Left ventricle myocardium superior (tissue), 1 donor: ENCODE data around the gene CRACR2B. TPM values are rescaled to one million over a fixed set of nuclear protein-coding genes. Genes with fewer than 3 reads are reported as not detected.

Experiments
- ATAC-seq: fragments of 200-7000 bp; cut with Tn5 transposase; one replicate; pipeline ENCODE4 v1.9.1; 2020; ENCODE audit warnings: mild to moderate bottlenecking, moderate library complexity
- DNase-seq: peaks from one replicate; pipeline ENCODE4 v3.0.0-alpha.2; 2020
- intact Hi-C: fragments of 100-400 bp; cut with micrococcal nuclease; formaldehyde crosslinking; loops from one replicate; pipeline ENCODE4 v1.11.0; 2022
- long read RNA-seq: library from polyadenylated mRNA; unstranded; transcript quantifications from one replicate; pipeline ENCODE4 v2.0.0, GENCODE V29; 2021
- total RNA-seq: library from RNA; stranded (reverse); fragmentation: NEBNext Ultra II Directional; extraction: Animal tissue kit (Norgen Biotek cat#: 25700); gene quantifications from one replicate; pipeline ENCODE4 v1.2.1, GENCODE V29; 2021
- donor health status: DM: no; HTN: yes; CAD: no; lungs with severe emphysema.

Gene CRACR2B
- total RNA-seq = 31.0 TPM
- long read RNA-seq, transcript CRACR2B-202 (9 exons, 1,578 nt) = major isoform, 7 of 105 reads
- long read RNA-seq, partial matches to known transcripts = 11 of 105 reads
- long read RNA-seq, other reads (novel, unspliced or antisense) = 84 of 105 reads

DNA sequence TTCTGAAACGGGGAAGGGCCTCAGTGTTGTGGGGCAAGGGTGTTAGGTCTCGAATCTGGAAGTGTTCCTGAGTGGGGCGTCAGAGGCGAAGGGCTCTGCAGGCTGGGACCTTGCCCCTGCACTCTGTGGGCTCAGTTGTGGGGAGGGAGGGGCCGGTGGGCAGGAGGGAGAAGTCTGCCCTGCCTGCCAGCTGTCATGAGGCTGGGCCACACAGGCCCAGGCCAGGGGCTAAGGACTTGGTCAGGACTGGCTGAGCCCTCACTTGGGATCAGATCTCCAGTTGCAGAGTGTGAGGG, at the start of gene CRACR2B:
Gene CRACR2B (plus strand): TSS at position 23 of the 296 bp plus-strand sequence. CDS start 689 bp downstream, outside the sequence.
- DNase-seq (no peak), ATAC-seq (no peak)
- intact Hi-C loops = no loop called here

DNA sequence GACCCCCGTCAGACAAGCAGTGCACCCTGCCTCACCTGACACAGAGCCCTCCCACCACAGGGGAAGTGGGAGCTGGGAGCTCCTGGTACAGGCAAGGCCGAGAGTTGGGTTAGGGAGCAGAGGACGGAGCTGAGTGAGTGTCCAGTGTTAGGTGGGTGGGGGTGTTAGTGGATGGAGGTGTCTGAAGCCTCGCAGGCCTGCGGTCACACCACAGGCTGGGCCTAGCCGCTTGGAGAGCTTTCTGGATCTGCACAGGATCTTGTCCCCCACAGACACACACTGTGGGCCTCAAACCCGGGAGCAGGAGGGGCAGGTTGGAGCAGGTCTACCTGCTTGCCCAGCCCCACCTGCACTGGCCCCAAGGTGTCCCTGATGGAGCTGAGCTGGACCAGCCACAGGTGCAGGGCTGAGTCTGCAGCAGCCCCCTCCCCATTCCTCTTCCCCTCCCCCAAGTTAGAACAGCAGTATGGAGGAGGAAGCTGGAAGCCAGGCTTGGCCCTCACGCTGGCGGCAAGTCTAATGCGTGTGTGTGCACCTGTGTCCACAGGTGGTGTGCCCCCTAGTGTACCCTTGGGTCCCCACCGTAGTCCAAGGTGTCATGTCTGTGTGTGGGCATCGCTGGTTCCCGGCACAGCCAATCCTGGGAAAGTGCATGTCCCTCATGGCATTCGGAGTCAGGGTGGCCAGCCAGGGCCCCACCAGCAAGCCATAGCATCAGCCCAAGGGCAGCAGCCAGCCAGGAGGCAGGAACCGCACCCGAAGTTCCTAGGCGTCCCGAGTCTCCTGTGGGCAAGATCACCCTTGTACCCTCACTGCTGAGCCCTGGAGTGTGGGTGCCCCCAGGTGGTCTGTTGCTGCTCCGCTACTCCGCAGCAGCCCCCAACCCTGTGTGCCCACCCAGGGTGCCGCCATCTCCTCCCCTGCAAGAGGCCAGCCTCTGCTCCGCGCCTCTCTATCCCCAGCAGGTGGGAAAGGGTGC, 48.5 kb upstream of the CRACR2B start:
- intact Hi-C loops = no loop called here
- ATAC-seq (no peak), DNase-seq (no peak)

DNA sequence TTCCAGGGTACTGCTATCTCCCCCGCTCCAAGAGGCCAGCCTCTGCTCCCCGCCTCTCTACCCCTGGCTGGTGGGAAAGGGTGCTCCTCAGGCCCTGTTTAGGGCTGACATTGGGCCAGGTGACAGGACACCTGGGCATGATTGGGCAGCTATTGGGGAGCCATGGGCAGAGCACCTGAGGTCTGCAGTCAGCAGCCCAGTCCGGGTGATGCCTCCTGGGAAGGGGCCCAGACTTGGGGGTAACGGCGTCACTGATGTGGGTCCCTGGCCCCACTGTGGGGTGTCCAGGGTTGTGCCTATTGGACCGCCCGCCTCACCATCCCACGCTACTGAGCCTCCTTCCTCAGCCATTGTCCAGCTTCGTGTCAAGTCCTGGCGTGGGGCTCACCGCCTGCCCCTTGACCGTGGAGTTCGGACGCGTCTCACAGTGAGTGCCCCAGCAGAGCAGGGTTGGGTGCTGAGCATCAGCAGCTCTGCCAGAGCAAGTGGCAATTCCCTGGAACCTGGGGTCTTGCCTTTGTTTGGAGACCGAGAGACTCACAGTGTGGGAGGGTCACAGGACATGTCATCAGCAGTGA, 47.7 kb upstream of the CRACR2B start:
- DNase-seq (no peak), ATAC-seq (no peak)
- intact Hi-C loops = no loop called here

DNA sequence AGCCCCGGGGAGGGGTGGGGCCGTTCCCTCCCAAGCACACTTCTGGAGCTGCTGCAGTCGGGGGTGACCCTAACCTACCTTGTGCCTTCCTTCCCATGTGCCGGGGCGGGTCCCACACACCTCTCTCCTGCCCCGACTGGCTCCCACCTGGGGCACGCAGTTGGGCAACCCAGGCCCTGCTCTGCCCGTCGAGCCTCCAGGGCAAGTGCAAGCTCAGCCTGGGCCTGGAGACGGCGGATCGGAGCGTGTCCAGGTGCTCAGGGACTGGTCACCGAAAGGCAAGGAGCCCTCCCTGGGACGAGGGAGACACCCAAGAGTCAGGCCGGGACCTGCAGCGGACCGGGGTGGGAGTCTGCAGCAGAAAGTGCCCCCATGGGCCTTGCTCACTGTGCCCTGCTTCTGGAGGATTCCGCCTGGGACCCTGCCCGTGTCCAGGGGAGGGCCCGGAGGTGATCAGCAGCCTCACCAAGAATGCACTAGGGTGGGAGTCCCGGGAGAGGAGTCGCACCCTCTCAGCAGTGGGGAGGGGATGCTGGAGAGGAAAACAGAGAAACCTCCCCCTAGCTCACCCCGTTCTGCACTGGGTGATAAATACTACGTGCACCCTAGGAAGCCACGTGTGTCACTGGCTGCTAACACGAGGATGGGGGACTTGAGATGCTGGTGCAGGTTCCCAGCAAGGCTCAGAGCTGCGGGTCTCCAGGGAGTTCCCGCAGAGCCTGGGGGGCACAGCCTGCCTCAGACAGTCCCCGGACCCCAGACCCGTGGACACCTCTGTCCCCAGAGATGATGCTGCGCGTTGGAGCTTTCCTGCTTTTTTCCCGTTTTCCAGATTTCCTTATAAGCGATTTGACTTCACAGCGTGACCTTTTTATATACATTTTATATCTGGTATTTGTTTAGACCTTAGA, 45.2 kb upstream of the CRACR2B start:
- DNase-seq = no peak
- intact Hi-C loops = no loop called here
- ATAC-seq = no peak

DNA sequence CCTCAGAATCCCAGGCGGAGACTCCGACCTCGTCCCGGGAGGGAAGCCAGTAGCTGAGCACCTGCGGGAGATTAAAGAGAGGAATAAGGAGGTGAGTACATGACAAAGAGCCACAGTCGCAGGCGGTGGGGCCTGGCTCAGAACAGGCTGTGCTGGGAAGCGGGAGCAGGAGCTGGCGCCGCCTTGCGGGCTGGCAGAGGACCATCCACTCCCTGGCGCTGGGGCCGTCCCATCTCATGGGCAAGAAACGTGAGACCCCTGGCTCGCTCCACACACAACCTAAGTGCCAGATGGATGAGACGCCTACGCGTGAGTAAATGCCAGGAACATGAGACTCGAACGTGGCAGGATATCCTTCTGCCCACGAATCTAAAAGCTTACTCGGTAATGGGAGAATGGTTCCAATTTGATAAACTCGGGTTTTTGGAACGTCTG, 44.1 kb upstream of the CRACR2B start:
- intact Hi-C loops = no loop called here
- DNase-seq (peak; percentile 84), ATAC-seq (peak; percentile 81)

DNA sequence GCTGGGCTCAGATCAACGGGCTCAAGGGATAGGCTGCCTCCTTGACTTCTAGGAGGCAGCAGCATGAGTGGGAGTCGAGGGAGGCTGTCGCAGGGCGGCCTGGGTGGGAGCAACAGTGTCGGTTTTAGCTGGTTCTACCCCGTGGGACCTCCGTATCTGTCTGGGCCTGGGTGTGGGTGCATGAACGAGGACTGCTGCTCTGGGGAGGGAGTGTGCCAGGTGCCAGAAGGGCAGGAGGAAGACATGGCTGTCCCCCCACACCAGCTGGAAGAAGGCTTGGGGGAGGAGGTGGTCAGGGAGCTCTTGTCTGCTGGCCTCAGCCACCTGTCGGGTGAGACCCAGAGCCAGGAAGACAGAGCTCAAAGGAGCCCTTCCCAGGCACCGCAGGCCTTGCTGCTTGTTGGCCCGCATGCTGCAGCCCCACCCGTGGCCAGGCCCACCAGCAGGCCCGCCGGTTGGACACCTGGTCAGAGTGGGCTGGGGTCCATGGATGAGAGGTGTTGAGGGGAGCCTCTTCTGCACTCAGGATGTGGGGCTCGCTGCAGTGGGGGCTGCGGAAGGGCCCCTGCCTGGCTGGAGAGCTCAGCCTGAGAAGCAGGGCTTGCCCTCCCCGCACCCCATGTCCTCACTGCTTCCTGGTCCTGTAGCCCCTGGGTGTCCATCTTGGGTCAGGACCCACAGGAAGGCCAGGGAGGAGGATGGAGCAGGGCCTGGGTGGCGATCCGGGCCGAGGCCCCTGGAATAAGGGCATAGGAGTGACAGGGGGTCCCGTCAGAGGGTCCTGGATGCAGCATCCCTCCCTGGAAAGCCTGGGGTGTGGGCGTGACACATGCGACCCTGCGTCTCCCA, 41.3 kb upstream of the CRACR2B start:
- ATAC-seq = no peak
- intact Hi-C loops = no loop called here
- DNase-seq = no peak

DNA sequence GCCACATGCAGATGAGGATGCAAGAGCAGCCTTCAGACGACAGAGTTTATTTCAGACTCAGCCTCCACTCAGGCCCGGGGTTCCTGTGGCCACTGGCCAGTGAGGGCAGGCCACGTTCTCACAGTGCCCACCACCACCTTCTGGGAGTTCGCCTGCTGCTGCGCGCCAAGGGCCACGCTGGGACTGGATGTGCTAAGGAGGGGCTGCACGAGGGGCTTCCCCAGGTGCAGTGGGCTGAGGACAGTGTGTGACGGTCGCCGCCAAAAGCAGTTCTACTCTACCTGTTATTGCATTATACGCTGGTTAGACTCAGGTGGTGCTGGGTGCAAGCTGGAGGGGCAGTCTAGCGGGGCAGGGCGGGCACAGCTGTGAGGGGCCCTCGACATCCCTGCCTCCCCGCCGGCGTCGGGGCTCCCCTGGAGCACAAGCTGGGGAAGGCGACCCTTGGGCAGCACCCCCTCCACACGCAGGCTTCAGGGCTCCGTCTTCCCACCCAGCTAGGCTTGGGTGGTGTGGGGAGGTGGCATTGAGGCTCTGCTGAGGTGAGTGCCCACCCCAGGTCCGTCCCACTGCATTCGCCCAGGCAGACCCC, 40.5 kb upstream of the CRACR2B start:
- intact Hi-C loops = no loop called here
- no peak for DNase-seq
- no peak for ATAC-seq

DNA sequence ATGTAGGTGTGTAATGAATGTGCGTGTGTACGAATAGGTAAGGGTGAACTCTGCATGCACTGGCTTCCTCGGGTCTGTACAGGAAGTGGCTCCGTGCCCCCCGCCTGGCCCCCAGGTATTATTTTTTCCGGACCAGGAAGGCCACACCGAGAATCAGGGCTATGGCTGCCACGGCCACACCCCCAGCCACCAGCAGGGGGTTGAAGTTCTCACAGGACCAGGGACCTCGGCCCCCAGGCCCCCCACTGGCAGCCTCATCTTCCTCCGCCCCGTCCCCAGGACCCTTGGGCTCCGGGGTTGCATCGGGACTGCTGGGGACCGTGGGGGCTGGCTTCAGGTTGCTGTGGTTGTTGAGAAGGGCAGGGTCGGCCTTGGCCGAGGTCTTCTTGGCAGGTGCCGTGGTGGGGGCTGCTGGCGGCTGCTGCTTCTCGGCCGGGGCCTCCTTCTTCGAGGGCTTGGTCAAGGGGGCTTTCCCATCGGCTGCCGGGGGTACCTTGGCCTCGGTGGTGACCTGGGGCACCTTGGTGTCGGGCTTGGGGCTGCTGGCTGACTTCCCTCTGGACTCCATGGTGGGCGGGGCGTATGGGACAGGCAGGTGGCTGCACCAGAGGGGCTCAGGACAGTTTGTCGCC, 39.6 kb upstream of the CRACR2B start:
- DNase-seq (no peak), ATAC-seq (no peak)
- intact Hi-C loops = no loop called here

DNA sequence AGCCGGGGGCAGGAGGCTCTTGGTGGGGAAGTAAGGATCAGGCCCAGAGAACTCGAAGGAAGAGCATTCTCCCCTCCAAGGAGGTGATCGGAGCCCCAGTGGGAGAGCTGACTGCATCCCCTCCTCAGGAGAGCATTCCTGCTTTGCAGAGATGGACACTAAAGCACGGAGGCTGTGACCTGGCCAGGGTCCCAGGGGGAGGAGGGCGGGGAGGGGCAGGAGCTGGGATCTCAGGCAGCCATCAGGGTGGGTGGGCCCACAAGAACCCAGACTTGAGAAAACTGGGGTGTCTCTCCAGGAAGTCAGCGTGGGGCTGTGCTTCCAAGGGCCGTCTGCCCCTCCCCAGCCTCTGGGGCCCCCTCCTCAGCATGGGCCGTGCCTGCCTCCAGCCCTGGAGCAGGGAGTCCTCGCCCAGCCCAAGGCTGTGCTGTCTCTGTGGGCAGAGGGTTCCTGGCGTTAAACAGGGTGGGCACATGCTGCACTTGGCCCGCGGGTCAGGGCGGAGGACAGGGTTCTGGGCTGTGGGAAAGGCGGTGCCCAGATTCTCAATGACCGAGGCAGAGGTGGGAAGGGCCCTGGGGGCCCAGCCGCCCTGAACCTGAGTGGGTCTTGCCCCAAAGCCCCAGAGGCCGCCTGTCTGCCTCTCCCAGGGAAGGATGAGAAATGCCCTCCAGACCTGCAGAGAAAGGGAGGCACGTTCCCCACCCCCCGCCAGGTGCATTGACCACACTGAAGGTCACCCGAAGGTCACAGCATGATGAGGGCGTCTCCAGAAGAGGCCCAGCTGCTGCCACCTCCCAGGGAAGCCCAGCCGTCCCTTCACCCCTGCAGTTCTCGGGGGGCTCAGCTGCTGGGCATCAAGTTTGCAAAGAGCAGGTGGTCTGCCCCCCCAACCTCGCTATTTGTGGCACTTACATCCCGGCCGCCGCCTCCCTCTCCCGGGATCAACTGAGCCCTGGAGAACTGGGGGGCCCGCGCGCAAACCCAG, 38.5 kb upstream of the CRACR2B start:
- ATAC-seq (no peak), DNase-seq (no peak)
- intact Hi-C loops = no loop called here

DNA sequence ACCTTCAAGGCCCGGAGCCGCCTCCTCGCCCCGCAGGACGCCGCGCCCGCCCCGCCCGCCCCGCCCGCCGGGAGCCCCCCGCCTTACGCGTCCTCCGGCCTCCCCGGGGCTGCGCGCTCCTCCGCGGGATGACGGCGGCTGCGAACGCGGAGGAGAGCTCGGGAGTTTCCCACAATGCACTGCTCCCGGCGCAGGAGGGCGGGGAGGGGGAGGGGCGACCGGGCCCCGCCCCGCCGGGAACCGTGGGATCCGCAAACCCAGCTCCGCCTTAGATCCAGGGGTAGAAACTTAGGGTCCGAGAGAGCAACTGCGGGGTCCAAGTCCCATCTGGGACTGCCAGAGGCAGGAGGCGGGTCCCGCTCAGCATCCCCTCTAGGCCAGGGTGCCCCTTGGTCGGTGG, 37.8 kb upstream of the CRACR2B start, which contains the start of gene CEND1:
Gene CEND1 (minus strand): TSS at position 148 of the 400 bp plus-strand sequence. CDS start 1,514 bp downstream, outside the sequence.
- DNase-seq (peak; percentile 64), ATAC-seq (peak; percentile 22)
- intact Hi-C loops = no loop called here

DNA sequence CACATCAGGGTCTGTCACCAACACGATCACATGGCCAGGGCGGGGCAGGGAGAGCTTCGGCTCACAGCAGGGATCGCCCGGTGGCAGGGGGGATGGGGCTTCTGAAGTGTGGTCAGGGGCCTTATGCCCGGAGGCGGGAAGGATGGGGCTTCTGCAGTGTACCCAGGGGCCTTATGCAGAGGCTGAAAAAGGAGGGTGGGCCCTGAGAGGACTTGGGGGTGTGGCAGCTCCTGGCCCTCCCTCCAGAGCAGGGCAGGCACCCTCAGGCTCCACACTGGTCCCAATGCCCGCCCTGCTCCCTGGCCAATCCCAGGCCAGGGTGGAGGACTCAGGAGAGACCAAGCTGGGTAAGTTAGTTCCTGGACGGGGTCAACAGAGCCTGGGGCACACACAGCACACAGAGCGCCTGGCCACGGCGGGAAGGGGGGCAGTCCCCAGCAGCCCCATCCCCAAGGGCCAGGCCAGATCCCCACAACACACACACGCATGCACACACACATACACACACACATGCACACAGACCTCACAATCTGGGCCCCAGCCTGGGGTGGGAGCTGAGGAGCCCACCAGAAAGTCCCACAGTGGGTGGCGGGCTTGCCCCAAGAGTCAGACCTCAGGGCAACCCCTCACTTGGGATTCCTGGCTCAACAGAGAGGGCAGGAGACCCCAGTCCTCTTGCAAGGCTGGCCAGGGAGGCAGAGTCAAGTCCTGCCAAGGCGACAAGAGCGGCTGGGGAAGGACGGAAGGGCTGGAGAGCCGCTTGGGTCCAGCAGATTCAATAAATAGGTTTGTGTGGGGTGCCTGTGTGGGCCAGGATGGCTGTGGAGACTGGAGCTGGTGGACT, 36.8 kb upstream of the CRACR2B start:
- DNase-seq (peak; percentile 23), ATAC-seq (no peak)
- intact Hi-C loops = no loop called here

DNA sequence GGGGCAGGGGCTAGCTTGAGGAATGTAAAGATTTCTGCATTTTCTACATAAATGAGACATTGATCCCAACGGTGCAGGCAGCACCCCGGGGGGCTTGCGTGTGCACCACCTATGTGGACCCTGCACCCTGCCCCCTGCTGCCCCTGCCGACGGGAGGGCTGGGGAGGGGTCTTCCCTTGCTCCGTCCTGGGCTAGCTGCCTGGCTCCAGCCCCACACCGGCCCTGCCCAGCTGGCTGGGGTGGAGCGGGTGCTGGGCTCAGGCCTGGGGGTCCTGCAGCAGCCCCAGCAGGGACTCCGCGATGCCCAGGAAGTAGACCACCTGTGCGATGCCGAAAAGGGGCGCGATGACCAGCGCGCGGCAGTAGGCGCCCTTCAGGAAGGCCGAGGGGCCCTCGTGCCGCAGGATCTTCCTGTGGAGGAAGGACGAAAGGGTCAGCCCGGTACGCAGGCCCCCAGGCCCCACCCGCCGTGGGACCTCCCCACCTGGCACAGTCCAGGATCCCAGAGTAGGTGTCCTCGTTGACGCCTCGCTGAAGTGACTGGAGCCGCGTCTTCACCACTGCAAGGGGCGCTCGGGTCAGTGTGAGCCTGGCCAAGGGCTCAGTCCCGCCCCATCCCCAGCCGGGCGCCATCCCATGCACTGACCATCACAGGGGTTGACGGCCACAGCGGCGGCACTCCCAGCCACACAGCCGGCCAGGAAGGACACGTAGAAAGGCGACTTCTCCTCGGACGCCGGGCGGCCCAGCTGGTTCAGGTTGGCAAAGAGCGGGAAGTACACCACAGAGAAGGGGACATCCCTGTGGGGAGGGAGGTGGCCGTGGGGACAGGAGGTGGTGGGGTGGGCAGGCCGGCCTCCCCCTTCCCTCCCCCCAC, 35.8 kb upstream of the CRACR2B start:
- DNase-seq (no peak), ATAC-seq (no peak)
- intact Hi-C loops = no loop called here

DNA sequence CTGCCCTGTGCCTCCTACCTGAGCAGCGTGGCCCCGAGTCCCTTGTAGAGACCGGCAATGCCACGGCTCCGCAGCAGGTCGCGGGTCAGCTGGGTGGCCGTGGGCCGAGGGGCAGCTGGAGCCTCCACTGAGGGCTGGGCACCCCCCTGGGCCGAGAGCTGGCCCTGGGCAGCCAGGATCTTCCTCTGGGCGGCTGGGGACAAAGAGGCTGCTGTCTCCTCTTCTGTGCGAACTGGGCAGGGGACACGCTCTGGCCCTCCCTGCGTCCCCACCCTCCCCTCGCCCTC, 35.2 kb upstream of the CRACR2B start:
- DNase-seq (no peak), ATAC-seq (no peak)
- intact Hi-C loops = no loop called here

DNA sequence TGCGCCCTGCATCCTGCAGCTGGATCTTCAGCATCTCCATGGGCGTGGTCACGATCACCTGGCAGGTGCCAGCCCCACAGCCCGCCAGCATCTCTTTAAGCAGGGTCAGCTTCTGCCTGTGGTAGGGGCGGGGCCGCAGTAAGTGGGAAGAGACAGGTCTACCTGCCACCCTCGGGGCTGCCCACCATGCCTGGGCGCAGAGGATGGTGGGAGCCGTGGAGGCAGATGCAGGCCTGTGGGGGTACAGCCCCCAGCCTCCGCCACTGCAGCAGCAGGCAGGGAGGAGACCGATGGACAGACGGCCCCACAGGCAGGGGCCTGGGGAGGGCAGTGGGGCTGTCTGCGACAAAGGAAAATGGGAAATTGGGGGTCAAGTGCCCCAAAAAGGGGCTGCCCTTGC, 34.8 kb upstream of the CRACR2B start:
- intact Hi-C loops = no loop called here
- no peak for DNase-seq
- no peak for ATAC-seq

DNA sequence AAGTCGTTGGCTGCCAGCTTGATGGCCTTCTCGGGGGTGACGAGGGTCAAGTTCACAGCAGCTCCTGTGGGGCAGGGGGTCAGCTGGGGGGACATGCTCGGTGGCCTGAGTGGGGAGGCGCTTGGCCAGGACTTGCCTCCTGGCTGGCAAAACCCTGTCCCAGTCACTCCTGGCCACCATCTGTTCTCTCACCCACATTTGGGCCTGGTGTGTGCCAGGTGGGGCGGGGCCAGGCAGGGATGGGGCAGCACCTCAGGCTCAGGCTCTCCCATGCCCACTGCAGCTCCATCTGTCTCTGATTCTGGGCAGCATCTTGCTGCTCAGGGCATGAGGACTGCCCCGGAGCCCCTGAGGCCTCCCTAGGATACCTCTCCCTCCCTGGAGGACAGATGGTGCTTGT, 34.2 kb upstream of the CRACR2B start:
- DNase-seq = no peak
- intact Hi-C loops = no loop called here

More for the DNA sequence above, 34.2 kb upstream of the CRACR2B start:
- ATAC-seq = no peak
